PC-3 (cell line): ENCODE data around the gene JDP2.

ENCODE experiments used
- EZH2 ChIP-seq: fragments of 300-600 bp; sonication (generic); IDR thresholded peaks from one replicate; pipeline ENCODE4 v1.6.1; 2017; ENCODE audit warnings: antibody characterized with exemption, mild to moderate bottlenecking, low read length; ENCODE audit not compliant: unreplicated experiment
- TF ChIP-seq, protein P1 (sequence below): fragments of 300-600 bp; sonication (generic); conservative IDR thresholded peaks from 2 replicates; pipeline ENCODE4 v1.5.1; 2017; ENCODE audit warnings: antibody characterized with exemption, low read depth, mild to moderate bottlenecking, low read length

GRCh38 chr14:75399321-75399720 is 28.5 kb upstream of the JDP2 start:
- TF ChIP-seq, protein P1, sequence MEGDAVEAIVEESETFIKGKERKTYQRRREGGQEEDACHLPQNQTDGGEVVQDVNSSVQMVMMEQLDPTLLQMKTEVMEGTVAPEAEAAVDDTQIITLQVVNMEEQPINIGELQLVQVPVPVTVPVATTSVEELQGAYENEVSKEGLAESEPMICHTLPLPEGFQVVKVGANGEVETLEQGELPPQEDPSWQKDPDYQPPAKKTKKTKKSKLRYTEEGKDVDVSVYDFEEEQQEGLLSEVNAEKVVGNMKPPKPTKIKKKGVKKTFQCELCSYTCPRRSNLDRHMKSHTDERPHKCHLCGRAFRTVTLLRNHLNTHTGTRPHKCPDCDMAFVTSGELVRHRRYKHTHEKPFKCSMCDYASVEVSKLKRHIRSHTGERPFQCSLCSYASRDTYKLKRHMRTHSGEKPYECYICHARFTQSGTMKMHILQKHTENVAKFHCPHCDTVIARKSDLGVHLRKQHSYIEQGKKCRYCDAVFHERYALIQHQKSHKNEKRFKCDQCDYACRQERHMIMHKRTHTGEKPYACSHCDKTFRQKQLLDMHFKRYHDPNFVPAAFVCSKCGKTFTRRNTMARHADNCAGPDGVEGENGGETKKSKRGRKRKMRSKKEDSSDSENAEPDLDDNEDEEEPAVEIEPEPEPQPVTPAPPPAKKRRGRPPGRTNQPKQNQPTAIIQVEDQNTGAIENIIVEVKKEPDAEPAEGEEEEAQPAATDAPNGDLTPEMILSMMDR = no peak
- no peak for TF ChIP-seq EZH2
